Measurements from ENCODE around the gene COMT.
A peak's percentile ranks its signal among the peaks of the same experiment; 100 is the strongest.

Gene COMT

GRCh38 chr22:19971276-19972124 lies 29.9 kb downstream of the COMT start:
- DNase-seq = no peak

GRCh38 chr22:19972251-19972650 lies 30.7 kb downstream of the COMT start:
- DNase-seq = no peak

GRCh38 chr22:19972652-19973550 lies 31.3 kb downstream of the COMT start:
- DNase-seq = no peak

- no peak for DNase-seq
Measured at GRCh38 chr22:19973551-19974267, 32.1 kb downstream of the COMT start.

GRCh38 chr22:19974268-19974861 lies 32.8 kb downstream of the COMT start:
- peak; percentile 4 for DNase-seq

- no peak for DNase-seq
Measured at GRCh38 chr22:19974935-19975706, 33.5 kb downstream of the COMT start.

- DNase-seq = no peak
Measured at GRCh38 chr22:19975707-19976035, 34.1 kb downstream of the COMT start.

GRCh38 chr22:19976671-19977070 lies 35.1 kb downstream of the COMT start:
- DNase-seq = no peak

GRCh38 chr22:19977296-19978243 lies 36.0 kb downstream of the COMT start:
- no peak for DNase-seq

- no peak for DNase-seq
Measured at GRCh38 chr22:19978748-19979147, 37.2 kb downstream of the COMT start.

GRCh38 chr22:19979712-19980493 lies 38.3 kb downstream of the COMT start:
- no peak for DNase-seq

- no peak for DNase-seq
Measured at GRCh38 chr22:19980766-19981165, 39.2 kb downstream of the COMT start.

GRCh38 chr22:19981171-19981960 lies 39.8 kb downstream of the COMT start:
- DNase-seq = no peak

GRCh38 chr22:19981961-19982920 lies 40.7 kb downstream of the COMT start:
- no peak for DNase-seq

- no peak for DNase-seq
Measured at GRCh38 chr22:19982991-19983578, 41.5 kb downstream of the COMT start.

- no peak for DNase-seq
Measured at GRCh38 chr22:19983741-19984140, 42.2 kb downstream of the COMT start.

GRCh38 chr22:19984201-19984753 lies 42.7 kb downstream of the COMT start:
- DNase-seq = no peak
